LNCaP clone FGC (cell line): ENCODE results near the gene HSF5.

Source experiments
- DNase-seq: peaks from one replicate; pipeline ENCODE4 v3.0.0-alpha.2; 2011; ENCODE audit warnings: low read depth
- H3K4me3 ChIP-seq: 2 replicates; pipeline ENCODE4 v1.5.1; 2011; ENCODE audit warnings: mild to moderate bottlenecking, low read depth, low read length, control low read depth
- CTCF ChIP-seq: IDR thresholded peaks from 2 replicates; pipeline ENCODE4 v1.5.1; 2012; ENCODE audit warnings: mild to moderate bottlenecking; ENCODE audit not compliant: control insufficient read depth, insufficient read depth; ENCODE audit errors: extremely low read depth

The HSF5 gene

GRCh38 chr17:58533616-58534188 lies 45.5 kb upstream of the HSF5 start:
- no peak for DNase-seq
- no peak overlapping the region for H3K4me3 ChIP-seq
- no peak for TF ChIP-seq CTCF

GRCh38 chr17:58532555-58532951 lies 44.3 kb upstream of the HSF5 start:
- H3K4me3 ChIP-seq, result no peak overlapping the region; the same call in 1 of the 2 replicates
- DNase-seq, result no peak
- no peak for TF ChIP-seq CTCF

GRCh38 chr17:58531661-58532554 lies 43.7 kb upstream of the HSF5 start:
- no peak for DNase-seq
- H3K4me3 ChIP-seq, result peak overlapping the region; percentile 37
- TF ChIP-seq CTCF, result no peak

- TF ChIP-seq CTCF, result no peak
- no peak for DNase-seq
- no peak overlapping the region for H3K4me3 ChIP-seq
Measured at GRCh38 chr17:58531122-58531521, 42.9 kb upstream of the HSF5 start.

- no peak overlapping the region for H3K4me3 ChIP-seq
- DNase-seq, result no peak
- TF ChIP-seq CTCF, result no peak
Measured at GRCh38 chr17:58530655-58531054, 42.4 kb upstream of the HSF5 start.

- no peak overlapping the region for H3K4me3 ChIP-seq
- TF ChIP-seq CTCF, result no peak
- DNase-seq, result no peak
Measured at GRCh38 chr17:58529275-58529674, 41.1 kb upstream of the HSF5 start.

GRCh38 chr17:58528443-58528842 lies 40.2 kb upstream of the HSF5 start:
- H3K4me3 ChIP-seq, result no peak overlapping the region
- no peak for DNase-seq
- no peak for TF ChIP-seq CTCF
